SK-N-MC (cell line): ENCODE data around the gene PPP1R12C.

Experiments
- EZH2 ChIP-seq: fragments of 200-600 bp; sonication (generic); IDR thresholded peaks from one replicate; pipeline ENCODE4 v1.6.1; 2017; ENCODE audit warnings: antibody characterized with exemption
- POLR2AphosphoS5 ChIP-seq: IDR thresholded peaks from 2 replicates; pipeline ENCODE4 v1.6.1; 2012; ENCODE audit warnings: mild to moderate bottlenecking, low read depth, low read length, borderline replicate concordance

DNA sequence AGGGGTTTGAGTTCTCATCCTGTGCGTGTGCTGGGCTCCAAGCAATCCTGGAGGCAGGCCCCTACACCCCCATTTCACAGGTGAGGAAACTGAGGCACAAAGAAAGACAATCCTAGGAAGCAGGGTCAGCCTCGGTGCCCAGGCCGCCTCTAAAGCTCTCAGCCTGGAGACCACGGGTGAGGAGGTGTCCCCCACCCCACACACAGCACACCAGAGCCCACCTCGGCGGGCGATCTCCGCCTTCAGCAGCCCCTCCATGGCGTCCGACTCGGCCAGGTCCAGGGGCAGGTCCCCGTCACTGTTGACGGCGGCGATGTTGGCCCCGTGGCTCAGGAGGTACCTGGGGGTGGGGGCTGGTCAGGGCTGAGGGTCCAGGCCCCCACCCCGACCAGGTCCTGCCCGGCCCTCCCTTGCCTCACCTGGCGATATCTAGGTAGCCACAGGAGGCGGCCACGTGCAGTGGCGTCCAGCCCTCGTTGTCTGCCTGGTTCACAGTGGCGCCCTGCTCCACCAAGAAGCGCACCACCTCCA, 5.1 kb downstream of the PPP1R12C start:
- no peak for TF ChIP-seq POLR2AphosphoS5
- no peak for TF ChIP-seq EZH2
